Common myeloid progenitor, CD34-positive (primary cell): ENCODE results near the gene DNAH9.

Experiments used
- CTCF ChIA-PET: fragments of 350-600 bp; sonication (Branson Sonifier 250); formaldehyde crosslinking; loops from one replicate; lab custom pipeline; 2021; ENCODE audit warnings: antibody characterized with exemption; lab: Charles Lee
- POLR2A ChIA-PET: fragments of 350-600 bp; sonication (Branson Sonifier 250); formaldehyde crosslinking; loops from one replicate; lab custom pipeline; 2021; ENCODE audit warnings: antibody characterized with exemption; lab: Charles Lee
- DNase-seq, 3 donors: peaks; one replicate each; pipeline versions ENCODE4 v3.0.0 to v3.0.0-alpha.2; 2013
- H3K27ac ChIP-seq, 2 experiments: 1 replicate in 1 of 2; 2 replicates in 1 of 2; pipeline ENCODE4 v1.7.0; 2013; ENCODE audit warnings: inconsistent platforms in 2 of 2, low read length in 2 of 2, mild to moderate bottlenecking in 2 of 2, low read depth in 1 of 2, moderate library complexity in 1 of 2; ENCODE audit not compliant: severe bottlenecking in 2 of 2, insufficient read depth in 1 of 2, poor library complexity in 1 of 2
- H3K27me3 ChIP-seq, 5 experiments: replicated peaks in 2 of 5; 1 replicate in 3 of 5; 2 replicates in 2 of 5; pipeline versions ENCODE4 v1.6.1 to v1.7.0; 2013; ENCODE audit warnings: low read length in 4 of 5, mild to moderate bottlenecking in 2 of 5, moderate library complexity in 2 of 5, inconsistent platforms in 1 of 5; ENCODE audit not compliant: insufficient read depth in 5 of 5, control insufficient read depth in 4 of 5
- H3K36me3 ChIP-seq, 4 experiments: 1 replicate in 2 of 4; 2 replicates in 2 of 4; pipeline versions ENCODE4 v1.6.1 to v1.7.0; 2013; ENCODE audit warnings: low read length in 3 of 4, control low read depth in 1 of 4, mild to moderate bottlenecking in 1 of 4; ENCODE audit not compliant: control insufficient read depth in 4 of 4, insufficient read depth in 4 of 4
- H3K4me1 ChIP-seq, 4 experiments: 1 replicate in 3 of 4; 2 replicates in 1 of 4; pipeline versions ENCODE4 v1.6.1 to v1.7.1; 2013; ENCODE audit warnings: low read length in 3 of 4, mild to moderate bottlenecking in 3 of 4, control low read depth in 1 of 4, inconsistent platforms in 1 of 4, moderate library complexity in 1 of 4; ENCODE audit not compliant: control insufficient read depth in 4 of 4, insufficient read depth in 4 of 4; ENCODE audit errors: control extremely low read depth in 1 of 4
- H3K4me3 ChIP-seq, 7 experiments: 1 replicate in 4 of 7; 2 replicates in 3 of 7; pipeline versions ENCODE4 v1.5.1 to v1.7.0; 2013; ENCODE audit warnings: mild to moderate bottlenecking in 7 of 7, low read length in 6 of 7, moderate library complexity in 6 of 7, inconsistent platforms in 2 of 7, low read depth in 2 of 7, control low read depth in 1 of 7; ENCODE audit not compliant: insufficient read depth in 4 of 7, control insufficient read depth in 1 of 7; ENCODE audit errors: extremely low read depth in 1 of 7
- H3K9me3 ChIP-seq, 5 experiments: 1 replicate in 4 of 5; 2 replicates in 1 of 5; pipeline versions ENCODE4 v1.6.1 to v1.7.1; 2013; ENCODE audit warnings: low read length in 4 of 5, mild to moderate bottlenecking in 2 of 5, inconsistent platforms in 1 of 5, low read depth in 1 of 5, moderate library complexity in 1 of 5; ENCODE audit not compliant: control insufficient read depth in 4 of 5, insufficient read depth in 2 of 5; ENCODE audit errors: control extremely low read depth in 1 of 5
- WGBS: methylation state at CpG from one replicate; pipeline ENCODE4 v1.1.5; 2013; ENCODE audit not compliant: insufficient coverage; 5-methylcytosine and 5-hydroxymethylcytosine counted together

Gene DNAH9

GRCh38 chr17:11852912-11853311 lies 254.6 kb downstream of the DNAH9 start:
- WGBS = no CpG with 5 or more reads among the region's 2 CpGs
- Histone ChIP-seq H3K4me3 (no peak overlapping the region), H3K9me3 (no peaks in the 10 kb centered on the region), H3K36me3 (no peaks in the 10 kb centered on the region), H3K27me3 (no peaks in the 10 kb centered on the region), H3K4me1 (no peaks in the 10 kb centered on the region), H3K27ac (no peak overlapping the region)
- CTCF ChIA-PET = no interaction called here
- POLR2A ChIA-PET = no interaction called here
- no peak for DNase-seq

DNA sequence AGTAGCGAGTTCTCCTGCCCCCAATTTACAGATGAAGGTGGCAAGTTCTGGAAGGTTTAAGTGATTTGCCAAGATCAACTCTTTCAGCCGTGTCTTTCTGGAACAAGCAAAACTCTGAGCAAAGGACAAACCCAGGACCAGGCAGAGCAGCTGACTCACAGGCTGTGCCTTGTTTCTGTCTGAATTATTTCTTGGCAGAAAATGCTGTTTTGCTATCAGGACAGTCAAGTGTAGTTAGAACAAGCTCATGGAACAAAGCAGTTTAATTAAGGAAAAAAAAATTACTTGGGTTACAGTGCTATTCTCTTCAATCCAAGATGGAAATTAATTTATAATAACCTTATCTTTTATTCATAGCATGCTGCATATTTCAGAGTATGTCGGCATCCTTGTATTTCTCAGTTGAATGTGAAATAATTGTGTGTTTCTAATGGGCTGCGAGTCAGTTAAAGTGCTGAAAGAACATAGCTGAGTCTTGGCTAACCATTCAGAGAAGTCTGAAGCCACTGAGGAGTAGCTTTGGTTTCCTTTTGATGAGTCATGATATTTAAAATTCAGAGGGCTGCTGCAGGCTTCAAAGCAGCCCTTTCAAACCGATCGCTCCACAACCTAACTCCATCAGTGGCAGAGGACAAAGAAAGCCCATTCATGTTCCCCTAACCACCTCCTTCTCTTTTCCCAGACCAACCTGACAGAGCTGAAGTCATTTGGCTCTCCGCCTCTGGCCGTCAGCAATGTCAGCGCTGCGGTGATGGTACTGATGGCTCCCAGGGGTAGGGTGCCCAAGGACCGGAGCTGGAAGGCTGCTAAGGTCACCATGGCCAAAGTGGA lies 255.3 kb downstream of the DNAH9 start:
- DNase-seq = no peak
- no peak overlapping the region for H3K27ac ChIP-seq
- 95% methylated on average over 9 of the region's 11 CpGs for WGBS
- no peaks in the 10 kb centered on the region for H3K9me3 ChIP-seq
- H3K4me3 ChIP-seq = no peak overlapping the region
- H3K27me3 ChIP-seq = no peaks in the 10 kb centered on the region
- ChIA-PET CTCF (no interaction called here), POLR2A (no interaction called here)
- no peaks in the 10 kb centered on the region for H3K4me1 ChIP-seq
- H3K36me3 ChIP-seq = no peaks in the 10 kb centered on the region

GRCh38 chr17:11855306-11855705 lies 257.0 kb downstream of the DNAH9 start:
- no CpG with 5 or more reads among the region's 1 CpG for WGBS
- DNase-seq = no peak
- H3K27ac ChIP-seq = no peak overlapping the region
- H3K4me1 ChIP-seq = no peaks in the 10 kb centered on the region
- H3K27me3 ChIP-seq = no peaks in the 10 kb centered on the region
- no peak overlapping the region for H3K4me3 ChIP-seq
- H3K9me3 ChIP-seq = no peaks in the 10 kb centered on the region
- H3K36me3 ChIP-seq = no peaks in the 10 kb centered on the region
- ChIA-PET POLR2A (no interaction called here), CTCF (no interaction called here)

DNA sequence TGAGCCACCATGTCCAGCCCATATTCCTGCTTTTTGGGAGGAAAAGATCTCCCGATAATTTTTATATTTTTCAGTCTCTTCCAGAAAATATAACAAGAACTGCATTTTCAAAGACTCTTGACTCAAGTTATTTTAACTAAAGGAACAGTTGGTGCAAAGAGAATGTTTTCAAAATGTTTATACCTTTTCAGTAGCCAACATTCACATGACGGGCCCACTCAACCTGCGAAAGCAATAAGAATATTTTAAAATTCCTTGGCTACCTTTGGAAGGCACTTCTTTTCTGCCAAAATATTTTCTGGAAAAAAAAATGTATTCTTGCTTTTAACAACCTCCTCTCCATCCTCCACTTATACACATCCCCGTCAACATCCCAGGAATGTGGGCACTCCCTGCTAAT lies 258.7 kb downstream of the DNAH9 start:
- no peak overlapping the region for H3K4me3 ChIP-seq
- POLR2A ChIA-PET = no interaction called here
- CTCF ChIA-PET = no interaction called here
- no peak overlapping the region for H3K27ac ChIP-seq
- DNase-seq = no peak
- no peaks in the 10 kb centered on the region for H3K4me1 ChIP-seq
- H3K9me3 ChIP-seq = no peaks in the 10 kb centered on the region
- no peaks in the 10 kb centered on the region for H3K36me3 ChIP-seq
- 100% methylated on average over 3 of the region's 4 CpGs for WGBS
- no peaks in the 10 kb centered on the region for H3K27me3 ChIP-seq

- Histone ChIP-seq H3K27me3 (no peaks in the 10 kb centered on the region), H3K36me3 (no peaks in the 10 kb centered on the region), H3K27ac (no peak overlapping the region), H3K4me3 (no peak overlapping the region), H3K9me3 (peaks cover 0 to 15% (median 2%) of the 10 kb centered on the region in 5 experiments), H3K4me1 (no peaks in the 10 kb centered on the region)
- POLR2A ChIA-PET = no interaction called here
- CTCF ChIA-PET = no interaction called here
- 84% methylated on average over 6 of the region's 8 CpGs for WGBS
- DNase-seq = no peak
These were observed 271.6 kb downstream of the DNAH9 start for GRCh38 chr17:11869680-11870394.

- H3K36me3 ChIP-seq = no peaks in the 10 kb centered on the region
- no peak overlapping the region for H3K4me3 ChIP-seq
- H3K9me3 ChIP-seq = peaks cover 0 to 15% (median 2%) of the 10 kb centered on the region in 5 experiments
- no peak for DNase-seq
- no peaks in the 10 kb centered on the region for H3K4me1 ChIP-seq
- POLR2A ChIA-PET = no interaction called here
- WGBS = 80% methylated on average over 10 of the region's 10 CpGs
- no peaks in the 10 kb centered on the region for H3K27me3 ChIP-seq
- no peak overlapping the region for H3K27ac ChIP-seq
- CTCF ChIA-PET = no interaction called here
These were observed 273.5 kb downstream of the DNAH9 start for GRCh38 chr17:11871773-11872172.

- Histone ChIP-seq H3K27ac (no peak overlapping the region), H3K27me3 (no peaks in the 10 kb centered on the region), H3K4me1 (no peaks in the 10 kb centered on the region), H3K9me3 (peaks cover 0 to 9% (median 0%) of the 10 kb centered on the region in 5 experiments), H3K4me3 (no peak overlapping the region), H3K36me3 (no peaks in the 10 kb centered on the region)
- ChIA-PET POLR2A (interaction anchor here (0.6 kb wide), 1 partner anchor 56 kb away, joined by 3 read pairs; no protein-coding TSS in a partner anchor), CTCF (no interaction called here)
- WGBS = 90% methylated on average over 6 of the region's 7 CpGs
- no peak for DNase-seq
These were observed 276.5 kb downstream of the DNAH9 start for GRCh38 chr17:11874756-11875155.
